Karpas-422 (cell line): ENCODE data around the gene AGPAT1. TPM values are rescaled to one million over a fixed set of nuclear protein-coding genes. Genes with fewer than 3 reads are reported as not detected.
"Not testable (repeated sequence)": the region's sequence is repeated elsewhere in the genome, so short reads cannot be mapped to it uniquely, and the experiment has no call there.

Experiments
- DNase-seq: peaks from one replicate; pipeline ENCODE4 v3.0.0-alpha.2; 2015
- H2AFZ ChIP-seq: fragments of 200-600 bp; sonication (generic); 2 replicates; pipeline ENCODE4 v1.6.1; 2014; ENCODE audit warnings: antibody characterized with exemption, low read length, mixed read lengths
- H3K27ac ChIP-seq: fragments of 200-600 bp; sonication (generic); 2 replicates; pipeline ENCODE4 v1.5.1; 2014; ENCODE audit warnings: mild to moderate bottlenecking, low read length, moderate library complexity
- H3K27me3 ChIP-seq: fragments of 200-600 bp; sonication (generic); 2 replicates; pipeline ENCODE4 v1.6.1; 2014; ENCODE audit warnings: low read length, mixed read lengths
- H3K36me3 ChIP-seq: fragments of 200-600 bp; sonication (generic); 2 replicates; pipeline ENCODE4 v1.6.1; 2014; ENCODE audit warnings: low read length, mixed read lengths; ENCODE audit not compliant: insufficient read depth
- H3K4me1 ChIP-seq: fragments of 200-600 bp; sonication (generic); 2 replicates; pipeline ENCODE4 v1.6.1; 2014; ENCODE audit warnings: mild to moderate bottlenecking, low read length, mixed read lengths
- H3K4me2 ChIP-seq: fragments of 200-600 bp; sonication (generic); 2 replicates; pipeline ENCODE4 v1.6.1; 2014; ENCODE audit warnings: low read length, low read depth, mild to moderate bottlenecking; ENCODE audit not compliant: poor library complexity, severe bottlenecking
- H3K4me3 ChIP-seq: fragments of 200-600 bp; sonication (generic); 2 replicates; pipeline ENCODE4 v1.5.1; 2014; ENCODE audit warnings: mild to moderate bottlenecking, antibody characterized with exemption, low read length, mixed read lengths
- H3K79me2 ChIP-seq: fragments of 200-600 bp; sonication (generic); 2 replicates; pipeline ENCODE4 v1.6.1; 2014; ENCODE audit warnings: mild to moderate bottlenecking, low read length, mixed read lengths
- H3K9ac ChIP-seq: fragments of 200-600 bp; sonication (generic); 2 replicates; pipeline ENCODE4 v1.6.0; 2014; ENCODE audit warnings: low read length
- H3K9me2 ChIP-seq: fragments of 200-600 bp; sonication (generic), shearing (Covaris generic); replicated peaks from 2 replicates; pipeline ENCODE4 v1.6.0; 2014; ENCODE audit warnings: mild to moderate bottlenecking, low read length, moderate library complexity; ENCODE audit not compliant: insufficient read depth
- H3K9me3 ChIP-seq: fragments of 300-700, 200-600 bp; sonication (generic); 2 replicates; pipeline ENCODE4 v1.6.1; 2014; ENCODE audit warnings: low read length, mixed read lengths
- H4K20me1 ChIP-seq: fragments of 200-600 bp; sonication (generic); 2 replicates; pipeline ENCODE4 v1.6.1; 2014; ENCODE audit warnings: mild to moderate bottlenecking, antibody characterized with exemption, low read length, low read depth; ENCODE audit not compliant: insufficient read depth
- total RNA-seq: library from RNA; depleted of rRNA; stranded (reverse); fragments of >200 nt; shearing (Covaris generic); gene quantifications from 2 replicates; pipeline ENCODE4 v1.2.3, GENCODE V29; 2014; ENCODE audit warnings: low replicate concordance

Gene AGPAT1
- total RNA-seq, 1 experiment from 2014 or later, result 74.5 TPM

DNA sequence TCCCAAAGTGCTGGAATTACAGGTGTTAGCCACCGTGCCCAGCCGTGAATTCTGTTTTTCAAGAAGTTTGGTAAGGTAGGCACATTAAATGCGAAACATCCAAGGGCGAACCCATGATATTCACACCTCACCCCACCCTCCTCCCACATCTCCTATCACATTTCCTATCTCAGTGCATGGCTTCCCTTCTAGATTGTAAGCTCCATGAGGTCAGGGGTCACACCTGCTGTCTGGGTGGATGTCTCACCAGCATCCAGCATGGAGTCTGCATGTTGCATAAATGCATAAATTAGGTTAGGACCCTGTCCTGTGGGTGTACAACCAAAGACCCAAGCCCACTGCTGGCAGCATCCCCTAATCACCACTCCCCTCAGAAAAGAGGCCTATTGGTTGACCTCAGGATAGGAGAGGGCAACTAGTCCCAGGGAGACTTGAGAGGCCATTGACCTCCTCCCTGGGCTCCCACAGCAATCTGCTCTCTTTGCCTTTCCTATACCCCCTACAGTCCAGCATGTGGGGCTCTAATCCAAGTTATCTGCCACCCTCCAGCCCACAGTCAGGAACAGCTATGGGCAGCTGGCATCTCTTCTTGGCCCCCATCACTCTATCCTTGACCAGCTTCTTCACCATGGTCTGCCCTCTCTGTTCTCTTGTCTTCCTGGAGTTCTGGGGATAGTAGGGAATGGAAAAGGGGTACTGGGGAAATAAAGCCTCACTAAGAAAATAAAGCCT is 28.3 kb downstream of the AGPAT1 start:
- Histone ChIP-seq H3K4me1 (no peaks in the 10 kb centered on the region), H4K20me1 (no peaks in the 10 kb centered on the region), H3K9ac (no peak overlapping the region), H3K9me3 (no peaks in the 10 kb centered on the region), H3K4me2 (no peak overlapping the region), H3K79me2 (no peaks in the 10 kb centered on the region), H3K36me3 (no peaks in the 10 kb centered on the region), H3K27ac (no peak overlapping the region), H3K9me2 (no peaks in the 10 kb centered on the region), H3K27me3 (no peaks in the 10 kb centered on the region), H2AFZ (no peak overlapping the region), H3K4me3 (no peak overlapping the region)
- DNase-seq, result no peak

DNA sequence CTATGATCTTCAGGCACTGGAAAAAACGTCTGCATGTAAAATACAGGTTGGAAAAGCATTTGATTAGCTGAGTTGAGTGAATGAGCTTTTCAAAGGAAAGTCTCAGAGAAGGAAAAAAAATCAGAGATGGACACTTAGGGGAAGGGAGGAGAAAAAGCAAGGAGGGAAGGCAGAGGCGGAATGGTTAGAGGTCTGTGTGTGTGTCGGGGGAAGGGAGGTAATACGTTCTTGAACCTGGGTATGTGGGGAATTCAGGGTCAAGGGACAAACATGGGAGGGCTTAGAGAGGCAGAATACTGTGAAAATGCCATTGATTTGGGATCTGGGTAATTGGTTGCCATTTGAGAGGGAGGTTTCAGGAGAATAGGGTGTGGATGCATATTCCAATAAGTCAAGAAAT is 29.2 kb downstream of the AGPAT1 start:
- H3K79me2 ChIP-seq, result no peaks in the 10 kb centered on the region
- H3K9me3 ChIP-seq, result no peaks in the 10 kb centered on the region
- no peak overlapping the region for H2AFZ ChIP-seq
- no peaks in the 10 kb centered on the region for H3K27me3 ChIP-seq
- DNase-seq, result no peak
- no peak overlapping the region for H3K4me2 ChIP-seq
- H3K4me1 ChIP-seq, result no peaks in the 10 kb centered on the region
- no peaks in the 10 kb centered on the region for H4K20me1 ChIP-seq
- H3K4me3 ChIP-seq, result no peak overlapping the region
- H3K27ac ChIP-seq, result no peak overlapping the region
- H3K9me2 ChIP-seq, result no peaks in the 10 kb centered on the region
- no peak overlapping the region for H3K9ac ChIP-seq
- no peaks in the 10 kb centered on the region for H3K36me3 ChIP-seq

DNA sequence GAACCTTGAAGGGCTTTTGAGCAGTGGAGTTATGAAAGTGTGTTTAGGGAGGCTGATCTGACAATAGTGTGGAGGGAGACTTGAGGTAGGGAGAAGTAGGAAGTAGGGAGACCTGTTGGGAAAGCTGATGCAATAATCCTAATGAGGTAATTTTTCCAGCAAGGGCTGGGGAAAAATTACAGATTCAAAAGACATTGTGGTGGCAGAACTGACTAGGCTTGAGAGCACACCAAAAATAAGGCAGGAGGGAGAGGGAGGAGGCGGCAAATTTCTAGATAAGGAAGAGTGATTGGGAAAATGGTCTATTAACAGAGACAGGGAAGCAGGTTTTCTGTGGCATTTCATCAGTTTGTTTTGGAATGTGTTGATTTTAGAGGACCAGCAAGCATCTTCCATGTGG is 29.6 kb downstream of the AGPAT1 start:
- H3K4me3 ChIP-seq, result no peak overlapping the region
- H3K27ac ChIP-seq, result no peak overlapping the region
- no peaks in the 10 kb centered on the region for H3K9me3 ChIP-seq
- no peaks in the 10 kb centered on the region for H3K27me3 ChIP-seq
- no peaks in the 10 kb centered on the region for H3K36me3 ChIP-seq
- no peaks in the 10 kb centered on the region for H3K79me2 ChIP-seq
- H3K9ac ChIP-seq, result no peak overlapping the region
- H3K9me2 ChIP-seq, result no peaks in the 10 kb centered on the region
- no peak overlapping the region for H3K4me2 ChIP-seq
- H4K20me1 ChIP-seq, result no peaks in the 10 kb centered on the region
- no peak for DNase-seq
- H2AFZ ChIP-seq, result no peak overlapping the region
- no peaks in the 10 kb centered on the region for H3K4me1 ChIP-seq

DNA sequence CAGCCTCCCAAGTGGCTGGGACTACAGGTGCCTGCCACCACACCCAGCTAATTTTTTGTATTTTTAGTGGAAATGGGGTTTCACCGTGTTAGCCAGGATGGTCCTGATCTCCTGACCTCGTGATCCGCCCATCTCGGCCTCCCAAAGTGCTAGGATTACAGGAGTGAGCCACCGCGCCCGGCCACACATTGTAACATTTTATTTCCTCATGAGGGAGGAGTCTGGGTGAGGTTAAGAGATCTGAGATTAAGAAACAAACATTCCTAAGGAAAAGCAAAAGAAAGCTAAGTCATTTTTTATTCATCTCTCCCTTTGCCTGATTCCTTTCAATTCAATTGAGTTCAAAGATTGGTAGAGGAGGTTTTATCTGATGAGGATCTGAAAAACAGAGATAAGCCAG is 31.6 kb downstream of the AGPAT1 start:
- not testable (repeated sequence) for H3K4me2 ChIP-seq, H3K79me2 ChIP-seq, H3K9me3 ChIP-seq, H4K20me1 ChIP-seq, H2AFZ ChIP-seq, DNase-seq, H3K9me2 ChIP-seq, H3K27ac ChIP-seq, H3K4me3 ChIP-seq, H3K4me1 ChIP-seq, H3K9ac ChIP-seq, H3K27me3 ChIP-seq, H3K36me3 ChIP-seq

DNA sequence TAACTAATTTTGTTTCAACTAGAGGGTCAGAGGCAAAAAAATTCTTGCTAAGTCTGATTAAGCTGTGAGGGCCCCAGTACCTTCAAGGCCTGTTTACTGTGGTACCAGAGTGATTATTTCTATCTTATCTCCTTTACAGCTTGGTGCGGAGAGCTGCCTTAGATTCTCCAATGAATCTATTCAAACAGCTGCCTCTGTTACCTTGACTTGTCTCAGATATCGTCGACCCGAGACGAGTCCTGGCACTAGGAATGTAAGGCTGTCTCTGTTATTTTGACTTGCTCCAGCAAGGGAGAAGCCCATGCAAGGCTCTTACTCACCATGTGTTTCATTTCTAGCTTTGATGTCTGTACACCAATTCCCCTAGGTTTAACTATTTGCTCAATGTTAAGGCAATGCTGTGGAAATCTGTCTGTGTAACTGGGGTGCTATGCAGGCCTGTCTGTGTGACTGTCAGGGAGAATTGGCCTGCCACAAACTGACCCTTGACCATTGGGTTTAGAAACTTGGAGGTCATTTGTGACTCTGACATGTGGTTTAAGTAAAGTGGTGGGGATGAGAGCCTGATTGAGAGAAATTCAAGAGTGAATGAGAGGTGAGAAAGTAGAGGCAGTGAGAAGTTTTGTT is 35.4 kb downstream of the AGPAT1 start:
- H3K4me3 ChIP-seq, result no peak overlapping the region
- no peaks in the 10 kb centered on the region for H3K4me1 ChIP-seq
- no peak overlapping the region for H2AFZ ChIP-seq
- no peaks in the 10 kb centered on the region for H4K20me1 ChIP-seq
- no peaks in the 10 kb centered on the region for H3K9me3 ChIP-seq
- no peaks in the 10 kb centered on the region for H3K9me2 ChIP-seq
- H3K79me2 ChIP-seq, result no peaks in the 10 kb centered on the region
- H3K27me3 ChIP-seq, result no peaks in the 10 kb centered on the region
- no peak overlapping the region for H3K9ac ChIP-seq
- no peak overlapping the region for H3K4me2 ChIP-seq
- DNase-seq, result no peak
- H3K27ac ChIP-seq, result no peak overlapping the region
- H3K36me3 ChIP-seq, result no peaks in the 10 kb centered on the region

DNA sequence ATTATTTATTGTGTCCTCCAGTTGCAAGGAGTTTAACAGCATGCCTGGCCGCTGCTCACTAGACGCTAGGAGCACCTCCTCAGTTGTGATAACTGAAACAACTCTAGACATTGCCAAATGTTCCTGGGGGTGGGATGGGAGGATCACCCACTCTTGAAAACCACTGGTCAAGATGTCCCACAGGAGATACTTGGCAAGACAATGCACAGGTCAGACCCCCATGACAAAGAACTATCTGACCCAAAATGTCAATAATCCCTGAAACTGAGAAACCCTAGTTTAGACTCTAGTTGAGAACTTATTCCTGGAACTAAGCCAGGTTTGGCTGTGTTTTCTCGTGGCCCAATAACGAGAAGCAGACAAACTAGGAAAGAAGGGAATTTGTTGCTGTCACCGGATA is 36.3 kb downstream of the AGPAT1 start:
- Histone ChIP-seq H4K20me1 (no peaks in the 10 kb centered on the region), H3K79me2 (no peaks in the 10 kb centered on the region), H3K4me3 (no peak overlapping the region), H3K4me1 (no peaks in the 10 kb centered on the region), H3K36me3 (no peaks in the 10 kb centered on the region), H3K9me3 (no peaks in the 10 kb centered on the region), H2AFZ (no peak overlapping the region), H3K9ac (no peak overlapping the region), H3K4me2 (no peak overlapping the region), H3K9me2 (no peaks in the 10 kb centered on the region), H3K27ac (no peak overlapping the region), H3K27me3 (no peaks in the 10 kb centered on the region)
- DNase-seq, result no peak

DNA sequence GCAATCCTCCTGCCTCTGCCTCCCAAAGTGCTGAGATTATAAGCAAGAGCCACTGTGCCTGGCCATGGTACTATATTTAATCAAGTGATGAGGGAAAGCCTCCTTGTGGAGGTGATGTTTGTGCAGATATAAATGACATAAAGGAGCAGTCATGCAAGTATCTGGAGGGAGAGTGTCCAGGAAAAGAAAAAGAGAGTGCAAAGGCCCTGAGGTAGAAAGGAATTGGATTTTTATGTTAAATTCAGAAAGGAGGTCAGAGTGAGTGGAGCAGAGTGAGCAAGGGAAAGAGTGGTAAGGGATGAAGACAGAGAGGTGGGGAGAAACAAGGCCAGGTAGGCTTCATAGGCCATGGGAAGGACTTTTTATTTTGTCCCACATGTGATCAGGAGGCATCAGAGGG is 38.4 kb downstream of the AGPAT1 start:
- no peaks in the 10 kb centered on the region for H3K9me3 ChIP-seq
- no peaks in the 10 kb centered on the region for H3K27me3 ChIP-seq
- no peaks in the 10 kb centered on the region for H3K4me1 ChIP-seq
- H3K9ac ChIP-seq, result no peak overlapping the region
- no peak overlapping the region for H3K4me2 ChIP-seq
- no peak overlapping the region for H2AFZ ChIP-seq
- H4K20me1 ChIP-seq, result no peaks in the 10 kb centered on the region
- DNase-seq, result no peak
- no peaks in the 10 kb centered on the region for H3K79me2 ChIP-seq
- H3K27ac ChIP-seq, result no peak overlapping the region
- H3K9me2 ChIP-seq, result no peaks in the 10 kb centered on the region
- no peak overlapping the region for H3K4me3 ChIP-seq
- H3K36me3 ChIP-seq, result no peaks in the 10 kb centered on the region

DNA sequence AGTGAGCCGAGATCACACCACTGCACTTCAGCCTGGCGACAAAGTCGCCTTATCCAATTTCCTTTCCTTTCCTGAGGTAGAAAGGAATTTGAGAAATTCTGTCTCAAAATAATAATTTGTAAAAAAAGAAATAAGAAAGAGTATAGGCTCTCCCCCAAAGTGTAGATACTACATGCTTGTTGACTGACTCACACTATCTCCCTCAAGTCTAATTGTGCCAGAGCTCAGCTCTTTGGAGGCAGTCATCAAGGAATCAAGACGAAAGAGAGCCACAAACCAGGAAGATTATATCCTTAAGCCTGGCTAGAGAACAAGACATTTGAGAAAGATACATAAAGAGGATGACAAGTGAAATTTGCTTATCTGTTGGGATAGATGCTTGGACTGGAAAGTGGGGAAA is 42.1 kb downstream of the AGPAT1 start:
- H3K4me1 ChIP-seq, result peaks cover 9% of the 10 kb centered on the region
- H3K4me2 ChIP-seq, result no peak overlapping the region
- no peak overlapping the region for H2AFZ ChIP-seq
- H3K9me2 ChIP-seq, result no peaks in the 10 kb centered on the region
- H3K4me3 ChIP-seq, result no peak overlapping the region
- no peaks in the 10 kb centered on the region for H3K27me3 ChIP-seq
- H3K9ac ChIP-seq, result no peak overlapping the region
- H4K20me1 ChIP-seq, result no peaks in the 10 kb centered on the region
- no peaks in the 10 kb centered on the region for H3K36me3 ChIP-seq
- H3K27ac ChIP-seq, result no peak overlapping the region
- H3K79me2 ChIP-seq, result peaks cover 11% of the 10 kb centered on the region
- DNase-seq, result no peak
- H3K9me3 ChIP-seq, result no peaks in the 10 kb centered on the region
